GM12865 (cell line): ENCODE data around the gene NPPB.

Experiments used
- DNase-seq: peaks from one replicate; pipeline ENCODE4 v3.0.0; 2010; ENCODE audit warnings: low read depth
- H3K4me3 ChIP-seq: 2 replicates; pipeline ENCODE4 v1.5.1; 2011; ENCODE audit warnings: mild to moderate bottlenecking, low read depth, low read length, control low read depth
- CTCF ChIP-seq: IDR thresholded peaks from 2 replicates; pipeline ENCODE4 v1.5.1; 2011; ENCODE audit warnings: low read length, control low read depth, low read depth, inconsistent platforms; ENCODE audit not compliant: insufficient read depth; ENCODE audit errors: missing control alignments

Gene NPPB

GRCh38 chr1:11828511-11828910 is 30.2 kb downstream of the NPPB start:
- DNase-seq = no peak
- H3K4me3 ChIP-seq = no peak overlapping the region
- TF ChIP-seq CTCF = no peak

GRCh38 chr1:11826946-11827345 is 31.8 kb downstream of the NPPB start:
- DNase-seq = no peak
- H3K4me3 ChIP-seq = no peak overlapping the region
- TF ChIP-seq CTCF = no peak

GRCh38 chr1:11825131-11825530 is 33.6 kb downstream of the NPPB start:
- no peak for DNase-seq
- no peak for TF ChIP-seq CTCF
- no peak overlapping the region for H3K4me3 ChIP-seq

- DNase-seq = no peak
- no peak overlapping the region for H3K4me3 ChIP-seq
- no peak for TF ChIP-seq CTCF
Measured at GRCh38 chr1:11823366-11824137, 35.2 kb downstream of the NPPB start.

- DNase-seq = no peak
- no peak overlapping the region for H3K4me3 ChIP-seq
- TF ChIP-seq CTCF = no peak
Measured at GRCh38 chr1:11822091-11822490, 36.7 kb downstream of the NPPB start.

- H3K4me3 ChIP-seq = no peak overlapping the region
- no peak for TF ChIP-seq CTCF
- no peak for DNase-seq
Measured at GRCh38 chr1:11817192-11817591, 41.6 kb downstream of the NPPB start.

GRCh38 chr1:11813021-11813420 is 45.7 kb downstream of the NPPB start:
- no peak overlapping the region for H3K4me3 ChIP-seq
- no peak for TF ChIP-seq CTCF
- DNase-seq = no peak
